HG03060 (cell line): ENCODE data around the gene TRMU.
"Not testable (repeated sequence)": the region's sequence is repeated elsewhere in the genome, so short reads cannot be mapped to it uniquely, and the experiment has no call there.

Experiments used
- ATAC-seq: cut with Tn5 transposase; IDR thresholded peaks from one replicate; pipeline ENCODE4 v1.9.1; 2021; ENCODE audit warnings: low read depth, moderate number of reproducible peaks; ENCODE audit not compliant: unreplicated experiment

The TRMU gene

DNA sequence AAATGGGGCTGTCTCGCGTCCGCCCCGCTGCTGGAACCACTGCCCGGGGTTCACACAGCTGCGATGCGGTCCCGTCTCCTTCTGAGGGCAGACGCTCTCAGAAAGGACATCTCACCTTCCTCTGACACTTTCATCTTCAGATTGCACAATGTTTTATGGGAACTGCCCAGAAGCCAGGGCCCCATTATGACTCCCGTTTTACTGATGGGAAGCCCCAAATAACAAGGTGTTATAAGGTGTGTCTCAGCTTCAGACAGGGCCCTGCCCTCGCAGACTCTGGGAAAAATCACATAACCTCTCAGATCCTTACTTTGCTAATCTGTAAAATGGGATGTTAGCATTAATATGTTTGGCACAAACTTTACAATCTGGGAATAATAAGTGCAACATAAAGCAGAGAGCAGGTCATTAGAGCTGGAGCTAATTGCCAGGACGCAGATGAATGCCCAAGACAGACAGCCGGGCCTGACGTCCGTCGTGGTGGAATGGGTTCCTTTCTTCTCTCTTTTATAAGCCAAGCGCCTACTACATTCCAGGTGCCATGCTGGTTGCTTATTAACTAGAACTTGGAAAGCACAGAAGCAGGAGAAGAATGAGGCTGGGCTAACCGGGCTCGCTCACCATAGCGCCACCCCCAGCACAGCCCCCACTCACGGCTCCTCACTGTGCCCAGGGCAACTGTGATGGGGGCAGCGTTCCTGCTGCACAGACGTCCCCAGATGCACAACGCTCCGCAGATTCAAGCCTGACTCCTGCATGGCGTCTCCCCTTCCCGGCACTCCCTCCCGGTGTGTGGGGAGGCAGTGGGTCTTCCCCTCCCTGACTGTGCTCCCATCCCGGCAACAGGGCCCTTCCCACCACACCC, 43.8 kb downstream of the TRMU start:
- ATAC-seq = no peak

DNA sequence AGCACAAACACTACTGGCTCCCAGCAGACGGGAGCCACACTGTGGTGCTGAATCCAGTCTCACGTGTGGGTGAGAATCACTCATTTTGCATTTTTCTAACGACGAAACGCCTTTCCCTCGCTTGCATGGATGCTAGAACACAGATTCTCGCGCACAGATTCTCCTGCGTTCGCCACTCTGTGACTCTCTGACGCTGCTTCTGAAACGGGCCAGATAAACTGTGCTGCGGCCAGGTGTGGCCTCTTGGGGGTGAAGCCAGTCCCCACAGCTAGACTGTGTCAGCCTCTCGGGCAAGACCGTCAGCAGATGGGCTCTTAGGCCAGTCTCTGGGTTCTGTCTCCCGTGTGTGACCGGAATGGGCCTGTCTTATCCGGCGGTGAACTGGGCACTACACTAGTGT, 44.6 kb downstream of the TRMU start:
- no peak for ATAC-seq

DNA sequence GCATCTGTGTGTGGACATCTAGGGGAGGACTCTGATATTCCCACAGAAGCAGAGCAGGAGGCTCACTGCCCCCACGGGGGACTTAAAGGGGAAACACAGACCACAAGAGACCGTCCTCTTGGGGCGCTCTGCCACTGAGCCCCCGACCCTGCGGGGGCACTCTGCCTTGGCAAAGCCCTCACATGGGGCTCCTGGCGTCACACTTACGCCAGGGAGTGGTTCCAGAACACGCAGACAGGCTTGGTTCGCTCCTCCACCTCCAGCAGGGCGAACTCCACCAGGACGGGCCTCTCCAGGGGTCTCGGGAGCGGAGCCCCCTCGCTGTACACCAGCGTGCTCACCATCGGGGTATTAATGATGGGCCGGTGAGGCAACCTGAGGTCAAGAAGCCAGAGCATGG, 45.1 kb downstream of the TRMU start:
- no peak for ATAC-seq

DNA sequence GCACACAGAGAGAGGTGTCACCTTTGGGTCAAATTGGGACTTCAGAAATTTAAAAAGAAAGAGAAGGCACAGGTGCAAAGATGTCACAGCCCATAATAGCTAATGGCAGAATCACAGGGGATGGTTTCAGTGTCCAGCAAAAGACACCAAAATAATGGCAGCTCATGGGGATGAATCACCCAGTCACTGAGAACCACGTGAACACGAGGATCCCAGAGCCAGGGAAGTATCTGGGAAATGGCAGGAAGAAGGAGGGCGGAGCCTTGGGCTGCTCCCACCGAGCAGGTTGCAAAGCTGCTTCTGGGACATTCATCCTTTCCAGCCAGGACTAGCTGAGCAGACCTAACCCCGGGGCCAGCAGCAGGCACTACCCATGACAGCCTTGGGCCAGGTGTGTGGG, 45.6 kb downstream of the TRMU start:
- no peak for ATAC-seq

- ATAC-seq = no peak
Observed at GRCh38 chr22:46381731-46382130, 46.2 kb downstream of the TRMU start.

DNA sequence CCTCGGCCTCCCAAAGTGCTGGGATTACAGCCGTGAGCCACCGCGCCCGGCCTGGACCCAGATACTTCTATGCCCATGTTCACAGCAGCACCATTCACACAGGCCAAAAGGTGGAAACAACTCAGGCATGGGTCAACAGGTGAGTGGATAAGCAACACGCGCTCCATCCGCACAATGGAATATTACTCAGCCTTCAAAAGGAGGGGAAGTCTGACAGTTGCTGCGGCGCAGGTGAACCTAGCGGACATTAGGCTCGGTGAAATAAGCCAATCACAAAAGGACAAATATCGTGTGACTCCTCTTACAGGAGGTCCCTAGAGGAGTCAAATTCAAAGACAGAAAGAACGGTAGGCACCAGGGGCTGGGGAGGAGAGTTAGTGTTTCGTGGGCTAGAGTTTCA, 47.0 kb downstream of the TRMU start:
- no peak for ATAC-seq

GRCh38 chr22:46386312-46386711, 50.8 kb downstream of the TRMU start:
- ATAC-seq = no peak

- no peak for ATAC-seq
Observed at GRCh38 chr22:46387748-46388147, 52.2 kb downstream of the TRMU start.

DNA sequence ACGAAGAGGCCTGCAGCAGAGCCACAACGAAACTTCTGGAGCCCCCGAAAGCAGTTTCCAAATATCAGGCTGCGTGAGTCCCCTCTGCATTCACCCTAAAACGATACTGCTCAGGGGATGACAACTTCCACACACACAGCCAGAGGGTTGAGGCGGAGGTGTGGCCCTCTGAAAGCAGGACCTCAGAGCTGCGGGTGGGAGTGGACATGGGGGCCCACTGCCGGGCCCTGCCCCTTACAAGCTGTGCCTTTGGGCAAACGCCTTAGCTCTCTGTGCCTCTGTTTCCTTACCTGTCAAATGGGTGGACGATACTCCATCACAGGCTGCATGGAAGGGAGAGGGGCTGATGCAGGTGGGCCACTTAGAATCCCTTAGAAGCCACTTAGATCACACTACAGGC, 53.1 kb downstream of the TRMU start:
- no peak for ATAC-seq

DNA sequence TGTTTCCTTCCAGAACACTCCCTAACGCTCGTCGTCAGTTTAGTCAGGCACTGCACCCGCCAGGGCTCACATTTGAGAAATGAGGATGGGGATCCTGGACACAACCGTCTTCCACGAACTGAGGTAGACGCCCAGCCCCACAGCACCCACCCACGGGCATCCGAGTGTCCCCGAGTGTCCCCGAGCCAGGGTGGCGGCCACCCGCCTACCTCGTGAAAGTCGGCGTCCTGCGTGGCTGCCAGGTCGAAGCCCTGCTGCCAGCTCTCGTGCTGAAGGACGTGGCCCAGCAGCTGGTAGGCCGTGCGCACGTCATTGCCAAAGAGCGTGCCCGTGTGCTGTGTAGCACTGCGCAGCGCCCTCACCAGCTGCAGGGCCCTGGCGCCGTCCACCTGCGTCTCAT, 53.6 kb downstream of the TRMU start:
- ATAC-seq = no peak

- no peak for ATAC-seq
Observed at GRCh38 chr22:46390105-46390651, 54.7 kb downstream of the TRMU start.

DNA sequence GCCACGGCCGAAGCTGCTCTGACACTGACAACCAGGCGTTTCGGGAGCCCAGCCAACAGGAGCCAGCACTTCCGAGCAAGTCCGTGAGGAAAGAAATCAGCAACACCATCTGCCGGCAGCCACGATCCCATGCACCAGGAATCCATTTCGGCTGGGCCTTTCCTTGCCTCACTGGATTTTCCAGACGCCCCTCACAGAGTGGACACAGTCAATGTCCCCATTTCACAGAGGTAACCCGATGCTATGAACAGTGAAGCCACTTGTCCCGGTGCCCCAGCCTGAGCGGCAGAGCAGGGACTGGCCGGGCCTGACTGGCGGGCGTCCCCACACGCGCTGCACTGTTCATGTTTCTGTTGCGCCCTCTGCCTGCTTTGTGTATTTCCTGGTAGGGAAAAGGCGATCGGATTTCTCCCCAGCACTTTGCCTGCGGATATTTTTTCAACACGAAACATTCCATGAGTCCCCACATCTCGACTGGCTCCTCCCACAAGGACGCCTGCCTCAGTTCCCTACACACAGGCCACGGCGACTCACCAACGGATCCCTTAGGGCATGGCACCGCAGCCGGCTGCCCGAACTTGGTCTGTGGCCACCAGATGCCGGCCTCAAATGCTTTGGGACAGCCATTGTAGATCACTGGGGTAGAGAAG, 55.3 kb downstream of the TRMU start:
- ATAC-seq = no peak

DNA sequence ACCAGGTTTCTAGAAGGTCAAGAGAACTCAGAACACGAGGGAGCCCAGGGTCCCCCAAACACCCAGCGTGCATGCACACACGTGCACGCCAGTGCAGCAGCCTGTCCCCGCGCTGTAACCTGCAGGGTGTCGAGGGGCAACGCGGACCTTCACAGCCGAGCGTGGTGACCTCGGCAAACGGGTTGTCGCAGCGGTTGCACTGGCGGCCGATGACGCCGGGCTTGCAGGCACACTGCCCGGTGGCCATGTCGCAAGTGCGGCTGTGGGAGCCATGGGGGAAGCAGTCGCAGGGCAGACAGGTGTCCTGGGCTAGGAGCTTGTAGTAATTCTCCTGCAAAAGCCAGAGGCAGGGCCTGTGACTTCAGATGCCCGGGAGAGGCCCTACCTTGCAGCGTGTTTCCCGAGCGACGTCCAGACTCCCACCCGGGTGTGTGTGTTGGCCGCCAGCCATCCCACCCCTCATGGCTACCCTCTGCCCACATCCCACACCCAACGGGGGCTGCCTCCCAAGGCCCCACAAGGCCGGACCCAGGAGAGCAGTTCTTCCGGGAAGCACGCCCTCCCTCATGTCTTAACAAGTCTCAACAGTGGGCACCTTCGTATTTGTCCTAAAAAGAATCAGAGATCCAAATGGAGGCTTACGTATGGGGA, 56.1 kb downstream of the TRMU start:
- no peak for ATAC-seq

DNA sequence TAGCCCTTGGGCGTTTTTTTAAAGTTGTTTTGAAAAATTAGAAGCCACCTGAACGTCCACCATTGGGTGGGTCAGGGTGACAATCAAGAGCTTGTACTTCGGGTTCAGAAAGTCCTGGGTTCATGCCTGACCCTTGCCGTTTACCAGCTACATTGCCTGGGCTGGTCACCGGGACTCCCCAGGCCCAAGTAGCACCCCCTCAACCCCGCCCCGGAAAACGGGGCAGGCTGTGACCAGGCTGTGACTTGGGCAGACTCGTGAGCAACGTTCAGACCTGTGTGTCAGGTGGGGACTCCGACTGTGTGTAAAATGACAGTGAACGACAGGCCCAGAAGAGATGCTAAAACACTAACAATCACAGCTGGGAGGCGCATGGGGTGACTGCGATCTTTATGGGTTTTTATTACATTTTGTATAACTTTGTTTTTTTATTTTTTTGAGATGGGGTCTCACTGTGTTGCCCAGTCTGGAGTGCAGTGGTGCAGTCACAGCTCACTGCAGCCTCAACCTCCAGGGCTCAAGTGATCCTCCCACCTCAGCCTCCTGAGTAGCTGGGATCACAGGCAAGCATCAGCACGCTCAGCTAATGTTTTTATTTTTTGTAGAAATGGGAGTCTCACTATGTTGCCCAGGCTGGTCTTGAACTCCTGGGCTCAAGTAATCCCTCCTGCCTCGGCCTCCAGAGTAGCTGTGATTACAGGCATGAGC, 56.8 kb downstream of the TRMU start:
- no peak for ATAC-seq

GRCh38 chr22:46393873-46394272, 58.4 kb downstream of the TRMU start:
- ATAC-seq = no peak

- ATAC-seq = no peak
Observed at GRCh38 chr22:46394622-46395021, 59.1 kb downstream of the TRMU start.

DNA sequence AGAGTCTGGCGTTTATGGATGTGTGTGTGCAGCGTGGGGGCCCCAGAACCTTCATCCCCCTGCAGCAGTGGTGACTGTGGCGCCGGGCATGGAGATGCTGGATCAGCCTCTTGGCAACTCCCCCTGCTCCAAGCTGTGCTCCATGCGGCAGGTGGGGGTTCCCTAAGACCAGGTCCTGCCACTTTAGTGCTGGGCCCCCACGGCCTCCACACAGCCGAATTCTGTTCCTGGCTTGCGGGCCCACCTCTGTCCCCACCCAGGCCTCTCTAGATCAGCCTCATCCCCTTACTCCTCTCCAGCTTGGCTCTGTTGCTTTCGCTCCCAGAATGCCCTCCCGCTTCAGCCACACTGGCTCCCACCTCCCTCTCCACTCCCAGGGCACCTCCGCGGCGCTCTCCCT, 59.6 kb downstream of the TRMU start:
- ATAC-seq = no peak

DNA sequence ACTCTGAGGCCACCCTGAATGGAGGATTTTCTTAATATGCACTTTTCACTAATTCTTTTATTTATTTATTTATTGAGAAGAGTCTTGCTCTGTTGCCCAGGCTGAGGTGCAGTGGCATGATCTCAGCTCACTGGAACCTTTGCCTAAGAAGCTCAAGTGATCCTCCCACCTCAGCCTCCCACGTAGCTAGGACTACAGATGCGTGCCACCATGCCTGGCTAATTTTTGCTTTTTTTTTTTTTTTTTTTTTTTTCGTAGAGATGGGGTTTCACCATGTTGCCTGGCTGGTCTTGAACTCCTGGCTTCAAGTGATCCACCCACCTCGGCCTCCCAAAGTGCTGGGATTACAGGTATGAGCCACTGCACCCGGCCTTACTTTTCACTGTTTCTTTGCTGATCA, 61.5 kb downstream of the TRMU start:
- not testable (repeated sequence) for ATAC-seq

DNA sequence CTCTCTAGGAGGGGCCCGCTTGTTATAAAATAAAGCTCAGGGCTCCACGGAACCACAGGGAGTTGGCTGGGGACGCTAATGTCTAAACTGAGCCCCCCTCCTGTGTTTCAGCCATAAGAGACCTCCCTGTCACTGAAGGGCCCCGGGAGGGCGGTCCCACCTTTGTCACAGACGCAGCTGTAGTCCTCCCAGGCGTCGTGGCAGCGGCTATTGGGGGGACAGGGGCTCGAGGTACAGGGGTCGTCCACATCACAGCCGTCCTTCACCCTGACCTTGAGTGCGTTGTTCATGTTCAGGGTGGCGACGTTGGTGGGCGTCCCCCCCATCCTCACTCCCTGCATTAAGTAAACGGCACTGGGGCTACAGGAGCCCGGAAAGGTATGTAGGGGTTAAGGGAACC, 62.0 kb downstream of the TRMU start:
- no peak for ATAC-seq

GRCh38 chr22:46397951-46398350, 62.4 kb downstream of the TRMU start:
- ATAC-seq = no peak
